Spleen (tissue), 11 donors: ENCODE measurements around the gene CEACAM5. TPM values are rescaled to one million over a fixed set of nuclear protein-coding genes. Genes with fewer than 3 reads are reported as not detected.
A peak's percentile ranks its signal among the peaks of the same experiment; 100 is the strongest.

Experiments used
- DNase-seq: peaks from one replicate; pipeline ENCODE4 v3.0.0-alpha.2; 2020
- H3K27ac ChIP-seq, 8 donors: fragments of 200-600 bp; sonication (generic) in 7 of 8; 1 replicate in 4 of 8; 2 replicates in 4 of 8; pipeline versions ENCODE4 v1.5.0 to v1.8.0; 2016 to 2021; ENCODE audit warnings: inconsistent platforms in 4 of 8, mild to moderate bottlenecking in 4 of 8, moderate library complexity in 1 of 8
- H3K27me3 ChIP-seq, 7 donors: fragments of 200-600 bp; sonication (generic) in 6 of 7; replicated peaks in 1 of 7; 1 replicate in 4 of 7; 2 replicates in 3 of 7; pipeline versions ENCODE4 v1.5.0 to v1.8.0; 2016 to 2021; ENCODE audit warnings: inconsistent platforms in 3 of 7, mild to moderate bottlenecking in 1 of 7
- H3K36me3 ChIP-seq, 6 donors: fragments of 200-600 bp; sonication (generic) in 5 of 6; 1 replicate in 4 of 6; 2 replicates in 2 of 6; pipeline versions ENCODE4 v1.5.0 to v1.8.0; 2016 to 2021; ENCODE audit warnings: inconsistent platforms in 2 of 6
- H3K4me1 ChIP-seq, 6 donors: fragments of 200-600 bp; sonication (generic) in 5 of 6; 1 replicate in 3 of 6; 2 replicates in 3 of 6; pipeline versions ENCODE4 v1.5.0 to v1.8.0; 2016 to 2021; ENCODE audit warnings: inconsistent platforms in 3 of 6
- H3K4me3 ChIP-seq, 8 donors: fragments of 200-600 bp; sonication (generic) in 7 of 8; 1 replicate in 4 of 8; 2 replicates in 4 of 8; pipeline versions ENCODE4 v1.5.0 to v1.8.0; 2016 to 2021; ENCODE audit warnings: inconsistent platforms in 4 of 8, mild to moderate bottlenecking in 4 of 8, moderate library complexity in 2 of 8
- H3K9me3 ChIP-seq, 8 donors: fragments of 200-600 bp; sonication (generic) in 7 of 8; 1 replicate in 4 of 8; 2 replicates in 4 of 8; pipeline versions ENCODE4 v1.5.0 to v1.8.0; 2016 to 2021; ENCODE audit warnings: inconsistent platforms in 4 of 8
- POLR2A ChIP-seq, 3 donors: fragments of 450-650 bp; IDR thresholded peaks; one replicate each; pipeline ENCODE4 v1.5.1; 2017; ENCODE audit warnings: antibody characterized with exemption in 3 of 3, mild to moderate bottlenecking in 1 of 3
- POLR2AphosphoS5 ChIP-seq, 3 donors: sonication (generic); formaldehyde crosslinking; IDR thresholded peaks; one replicate each; pipeline ENCODE4 v1.5.1; 2017; ENCODE audit warnings: antibody characterized with exemption in 3 of 3
- WGBS, 5 donors: extraction: QIAGEN DNeasy Blood & Tissue Kit in 3 of 5; methylation state at CpG; one replicate each; pipeline versions ENCODE4 v1.1.5 to v1.1.7; 2013 to 2018; 5-methylcytosine and 5-hydroxymethylcytosine counted together
- intact Hi-C: fragments of 100-400 bp; cut with DNase I; formaldehyde crosslinking; loops from one replicate; pipeline ENCODE4 v1.15.0; 2023; ENCODE audit warnings: low total_unique reads
- polyA plus RNA-seq, 3 donors: library from polyadenylated mRNA; stranded (reverse); fragments of 200-250 nt; gene quantifications; one replicate each; pipeline ENCODE4 v1.2.1, GENCODE V29; 2013
- total RNA-seq, 7 donors: library from RNA; depleted of rRNA in 3 of 7; stranded (reverse); fragments of >200 nt in 3 of 7; fragmentation: NEBNext Ultra II Directional in 4 of 7; extraction: Animal tissue kit (Norgen Biotek cat#: 25700) in 4 of 7; gene quantifications; one replicate each; pipeline versions ENCODE4 v1.1.0 to v1.2.1, GENCODE V29; 2016 to 2021
- TF ChIP-seq, protein P1 (sequence below), 11 experiments: fragments of 200-600 bp in 7 of 11; fragments of 450-650 bp in 4 of 11; sonication (generic) in 4 of 11; IDR thresholded peaks in 8 of 11; conservative IDR thresholded peaks in 3 of 11; 1 replicate in 7 of 11; 2 replicates in 4 of 11; pipeline versions ENCODE4 v1.4.0 to v1.8.0; 2016 to 2021; ENCODE audit warnings: antibody characterized with exemption in 11 of 11, inconsistent platforms in 4 of 11, mild to moderate bottlenecking in 1 of 11
- donor health status: healthy with polysubstance abuse.
- donor health status: DM: no; HTN: no; CAD: no; lungs with moderate emphysema.
- donor health status: DM: no; HTN: no; CAD: no.
- donor health status: Bipolar disorder and iron deficiency.
- donor health status: healthy.
- donor health status: DM: no; HTN: no; CAD: no.
- donor health status: DM: yes; HTN: yes; CAD: no.

The CEACAM5 gene
- total and polyA plus RNA-seq, 10 donors: 0.60 to 0.61 TPM; not detected in 8

DNA sequence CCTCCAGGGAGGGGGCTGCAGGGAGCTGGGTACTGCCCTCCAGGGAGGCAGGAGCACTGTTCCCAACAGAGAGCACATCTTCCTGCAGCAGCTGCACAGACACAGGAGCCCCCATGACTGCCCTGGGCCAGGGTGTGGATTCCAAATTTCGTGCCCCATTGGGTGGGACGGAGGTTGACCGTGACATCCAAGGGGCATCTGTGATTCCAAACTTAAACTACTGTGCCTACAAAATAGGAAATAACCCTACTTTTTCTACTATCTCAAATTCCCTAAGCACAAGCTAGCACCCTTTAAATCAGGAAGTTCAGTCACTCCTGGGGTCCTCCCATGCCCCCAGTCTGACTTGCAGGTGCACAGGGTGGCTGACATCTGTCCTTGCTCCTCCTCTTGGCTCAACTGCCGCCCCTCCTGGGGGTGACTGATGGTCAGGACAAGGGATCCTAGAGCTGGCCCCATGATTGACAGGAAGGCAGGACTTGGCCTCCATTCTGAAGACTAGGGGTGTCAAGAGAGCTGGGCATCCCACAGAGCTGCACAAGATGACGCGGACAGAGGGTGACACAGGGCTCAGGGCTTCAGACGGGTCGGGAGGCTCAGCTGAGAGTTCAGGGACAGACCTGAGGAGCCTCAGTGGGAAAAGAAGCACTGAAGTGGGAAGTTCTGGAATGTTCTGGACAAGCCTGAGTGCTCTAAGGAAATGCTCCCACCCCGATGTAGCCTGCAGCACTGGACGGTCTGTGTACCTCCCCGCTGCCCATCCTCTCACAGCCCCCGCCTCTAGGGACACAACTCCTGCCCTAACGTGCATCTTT is 7.8 kb upstream of the CEACAM5 start:
- no peaks in the 10 kb centered on the region for H3K4me1 ChIP-seq
- no peaks in the 10 kb centered on the region for H3K9me3 ChIP-seq
- TF ChIP-seq POLR2AphosphoS5 (IDR thresholded peaks at IDR 0.05): no peak
- no peak for TF ChIP-seq POLR2A (IDR thresholded peaks at IDR 0.05)
- TF ChIP-seq, protein P1, sequence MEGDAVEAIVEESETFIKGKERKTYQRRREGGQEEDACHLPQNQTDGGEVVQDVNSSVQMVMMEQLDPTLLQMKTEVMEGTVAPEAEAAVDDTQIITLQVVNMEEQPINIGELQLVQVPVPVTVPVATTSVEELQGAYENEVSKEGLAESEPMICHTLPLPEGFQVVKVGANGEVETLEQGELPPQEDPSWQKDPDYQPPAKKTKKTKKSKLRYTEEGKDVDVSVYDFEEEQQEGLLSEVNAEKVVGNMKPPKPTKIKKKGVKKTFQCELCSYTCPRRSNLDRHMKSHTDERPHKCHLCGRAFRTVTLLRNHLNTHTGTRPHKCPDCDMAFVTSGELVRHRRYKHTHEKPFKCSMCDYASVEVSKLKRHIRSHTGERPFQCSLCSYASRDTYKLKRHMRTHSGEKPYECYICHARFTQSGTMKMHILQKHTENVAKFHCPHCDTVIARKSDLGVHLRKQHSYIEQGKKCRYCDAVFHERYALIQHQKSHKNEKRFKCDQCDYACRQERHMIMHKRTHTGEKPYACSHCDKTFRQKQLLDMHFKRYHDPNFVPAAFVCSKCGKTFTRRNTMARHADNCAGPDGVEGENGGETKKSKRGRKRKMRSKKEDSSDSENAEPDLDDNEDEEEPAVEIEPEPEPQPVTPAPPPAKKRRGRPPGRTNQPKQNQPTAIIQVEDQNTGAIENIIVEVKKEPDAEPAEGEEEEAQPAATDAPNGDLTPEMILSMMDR (IDR thresholded peaks at IDR 0.05 in 8 of 11, conservative IDR thresholded peaks at IDR 0.05 in 3 of 11): no peak
- DNase-seq: peak; percentile 29
- no peaks in the 10 kb centered on the region for H3K36me3 ChIP-seq
- intact Hi-C loops: no loop called here
- peaks cover 0 to 74% (median 17%) of the 10 kb centered on the region in 7 donors for H3K27me3 ChIP-seq
- no peak overlapping the region for H3K27ac ChIP-seq
- 70 to 82% (median 77%) methylated on average over 12 to 13 of the region's 13 CpGs for WGBS, 5 donors
- no peak overlapping the region for H3K4me3 ChIP-seq

DNA sequence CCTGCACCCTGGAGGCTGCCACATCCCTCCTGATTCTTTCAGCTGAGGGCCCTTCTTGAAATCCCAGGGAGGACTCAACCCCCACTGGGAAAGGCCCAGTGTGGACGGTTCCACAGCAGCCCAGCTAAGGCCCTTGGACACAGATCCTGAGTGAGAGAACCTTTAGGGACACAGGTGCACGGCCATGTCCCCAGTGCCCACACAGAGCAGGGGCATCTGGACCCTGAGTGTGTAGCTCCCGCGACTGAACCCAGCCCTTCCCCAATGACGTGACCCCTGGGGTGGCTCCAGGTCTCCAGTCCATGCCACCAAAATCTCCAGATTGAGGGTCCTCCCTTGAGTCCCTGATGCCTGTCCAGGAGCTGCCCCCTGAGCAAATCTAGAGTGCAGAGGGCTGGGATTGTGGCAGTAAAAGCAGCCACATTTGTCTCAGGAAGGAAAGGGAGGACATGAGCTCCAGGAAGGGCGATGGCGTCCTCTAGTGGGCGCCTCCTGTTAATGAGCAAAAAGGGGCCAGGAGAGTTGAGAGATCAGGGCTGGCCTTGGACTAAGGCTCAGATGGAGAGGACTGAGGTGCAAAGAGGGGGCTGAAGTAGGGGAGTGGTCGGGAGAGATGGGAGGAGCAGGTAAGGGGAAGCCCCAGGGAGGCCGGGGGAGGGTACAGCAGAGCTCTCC is 6.9 kb upstream of the CEACAM5 start:
- H3K36me3 ChIP-seq: no peaks in the 10 kb centered on the region
- no peak for TF ChIP-seq POLR2A (IDR thresholded peaks at IDR 0.05)
- TF ChIP-seq, protein P1 (IDR thresholded peaks at IDR 0.05 in 8 of 11, conservative IDR thresholded peaks at IDR 0.05 in 3 of 11): no peak
- TF ChIP-seq POLR2AphosphoS5 (IDR thresholded peaks at IDR 0.05): no peak
- H3K4me3 ChIP-seq: no peak overlapping the region
- H3K9me3 ChIP-seq: no peaks in the 10 kb centered on the region
- peak; percentile 51 for DNase-seq
- H3K27me3 ChIP-seq: peaks cover 0 to 74% (median 15%) of the 10 kb centered on the region in 7 donors
- peaks cover 0 to 2% (median 0%) of the 10 kb centered on the region in 6 donors for H3K4me1 ChIP-seq
- 36 to 58% (median 50%) methylated on average over 8 to 10 of the region's 10 CpGs for WGBS, 5 donors
- no peak overlapping the region for H3K27ac ChIP-seq
- intact Hi-C loops: no loop called here

DNA sequence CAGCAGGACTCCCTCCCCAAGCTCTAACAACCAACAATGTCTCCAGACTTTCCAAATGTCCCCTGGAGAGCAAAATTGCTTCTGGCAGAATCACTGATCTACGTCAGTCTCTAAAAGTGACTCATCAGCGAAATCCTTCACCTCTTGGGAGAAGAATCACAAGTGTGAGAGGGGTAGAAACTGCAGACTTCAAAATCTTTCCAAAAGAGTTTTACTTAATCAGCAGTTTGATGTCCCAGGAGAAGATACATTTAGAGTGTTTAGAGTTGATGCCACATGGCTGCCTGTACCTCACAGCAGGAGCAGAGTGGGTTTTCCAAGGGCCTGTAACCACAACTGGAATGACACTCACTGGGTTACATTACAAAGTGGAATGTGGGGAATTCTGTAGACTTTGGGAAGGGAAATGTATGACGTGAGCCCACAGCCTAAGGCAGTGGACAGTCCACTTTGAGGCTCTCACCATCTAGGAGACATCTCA is 6.2 kb upstream of the CEACAM5 start:
- Histone ChIP-seq H3K4me1 (peaks cover 0 to 8% (median 4%) of the 10 kb centered on the region in 6 donors), H3K9me3 (no peaks in the 10 kb centered on the region), H3K27ac (no peak overlapping the region), H3K27me3 (peaks cover 0 to 74% (median 17%) of the 10 kb centered on the region in 7 donors), H3K36me3 (no peaks in the 10 kb centered on the region), H3K4me3 (no peak overlapping the region)
- DNase-seq: no peak
- TF ChIP-seq POLR2A (IDR thresholded peaks at IDR 0.05): no peak
- TF ChIP-seq, protein P1 (IDR thresholded peaks at IDR 0.05 in 8 of 11, conservative IDR thresholded peaks at IDR 0.05 in 3 of 11): no peak
- no peak for TF ChIP-seq POLR2AphosphoS5 (IDR thresholded peaks at IDR 0.05)
- intact Hi-C loops: no loop called here
- WGBS, 5 donors: 37 to 68% (median 62%) methylated on average over 3 of the region's 3 CpGs
